ENCODE measurements around the gene PPP3CA.

PPP3CA gene

DNA sequence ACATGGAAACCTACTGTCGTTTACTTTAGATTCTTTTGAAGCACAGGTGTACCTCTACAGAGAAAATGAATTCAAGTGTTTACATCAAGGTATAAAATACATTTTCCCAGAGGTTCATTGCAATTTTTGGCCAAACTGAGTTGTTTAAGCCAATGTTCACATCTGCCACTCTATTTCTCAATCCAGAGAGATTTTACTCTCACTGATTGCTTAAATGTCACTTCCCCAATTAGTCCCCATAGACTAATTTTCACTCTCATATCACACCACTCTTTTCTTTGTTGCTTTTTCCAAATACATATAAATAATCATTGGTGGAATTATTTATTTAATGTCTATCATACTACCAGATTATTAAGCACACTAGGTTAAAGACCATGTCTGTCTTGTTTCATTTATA lies 271.8 kb downstream of the PPP3CA start:
- H3K36me3 ChIP-seq (ENCODE audit: insufficient read depth, low read length), result no peaks in the 10 kb centered on the region; the same call in 1 of the 2 replicates
- TF ChIP-seq, protein P1, sequence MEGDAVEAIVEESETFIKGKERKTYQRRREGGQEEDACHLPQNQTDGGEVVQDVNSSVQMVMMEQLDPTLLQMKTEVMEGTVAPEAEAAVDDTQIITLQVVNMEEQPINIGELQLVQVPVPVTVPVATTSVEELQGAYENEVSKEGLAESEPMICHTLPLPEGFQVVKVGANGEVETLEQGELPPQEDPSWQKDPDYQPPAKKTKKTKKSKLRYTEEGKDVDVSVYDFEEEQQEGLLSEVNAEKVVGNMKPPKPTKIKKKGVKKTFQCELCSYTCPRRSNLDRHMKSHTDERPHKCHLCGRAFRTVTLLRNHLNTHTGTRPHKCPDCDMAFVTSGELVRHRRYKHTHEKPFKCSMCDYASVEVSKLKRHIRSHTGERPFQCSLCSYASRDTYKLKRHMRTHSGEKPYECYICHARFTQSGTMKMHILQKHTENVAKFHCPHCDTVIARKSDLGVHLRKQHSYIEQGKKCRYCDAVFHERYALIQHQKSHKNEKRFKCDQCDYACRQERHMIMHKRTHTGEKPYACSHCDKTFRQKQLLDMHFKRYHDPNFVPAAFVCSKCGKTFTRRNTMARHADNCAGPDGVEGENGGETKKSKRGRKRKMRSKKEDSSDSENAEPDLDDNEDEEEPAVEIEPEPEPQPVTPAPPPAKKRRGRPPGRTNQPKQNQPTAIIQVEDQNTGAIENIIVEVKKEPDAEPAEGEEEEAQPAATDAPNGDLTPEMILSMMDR (IDR thresholded peaks at IDR 0.05; ENCODE audit: low read length), result no peak
- no peak for TF ChIP-seq EZH2 (IDR thresholded peaks at IDR 0.05; ENCODE audit: borderline replicate concordance, low read length)
- H3K27me3 ChIP-seq (ENCODE audit: insufficient read depth, low read length), result no peaks in the 10 kb centered on the region
- no peak overlapping the region for H3K27ac ChIP-seq (ENCODE audit: low read depth, low read length, poor library complexity, severe bottlenecking)
- H3K9me2 ChIP-seq (ENCODE audit: low read depth, low read length), result no peaks in the 10 kb centered on the region
- H3F3A ChIP-seq (ENCODE audit: insufficient read depth, low read length), result no peaks in the 10 kb centered on the region
- no peak overlapping the region for H2AFZ ChIP-seq (ENCODE audit: low read length)
- H4K20me1 ChIP-seq (ENCODE audit: insufficient read depth, low read length), result no peaks in the 10 kb centered on the region
- no peak overlapping the region for H3K9ac ChIP-seq (ENCODE audit: low read length)
- no peaks in the 10 kb centered on the region for H3K9me3 ChIP-seq (ENCODE audit: low read length)
- H3K79me2 ChIP-seq (ENCODE audit: insufficient read depth, low read length), result no peaks in the 10 kb centered on the region
- no peak overlapping the region for H3K4me2 ChIP-seq (ENCODE audit: low read length)
- no peaks in the 10 kb centered on the region for H3K4me1 ChIP-seq (ENCODE audit: insufficient read depth, low read length, severe bottlenecking)
- no peak overlapping the region for H3K4me3 ChIP-seq (ENCODE audit: low read depth, low read length, poor library complexity, severe bottlenecking)

DNA sequence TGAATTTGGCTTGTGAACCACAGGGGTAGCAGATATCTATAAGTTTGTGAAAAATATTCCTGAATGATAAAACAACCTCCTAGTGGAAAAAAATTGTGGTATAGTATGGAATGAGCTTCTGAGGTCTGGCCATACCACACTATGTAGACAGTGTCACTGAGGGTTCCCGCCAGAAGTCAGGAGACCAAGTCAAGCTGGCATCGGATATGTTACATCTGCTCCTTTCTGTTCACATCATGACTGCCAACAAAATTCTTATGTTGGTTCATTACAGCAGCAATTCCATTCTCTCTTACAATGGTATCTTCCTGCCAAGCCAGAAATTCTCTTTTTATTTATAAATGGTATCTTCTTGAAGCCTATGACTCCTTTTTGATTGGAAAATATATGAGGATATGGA lies 273.0 kb downstream of the PPP3CA start:
- Histone ChIP-seq H3K27ac (ENCODE audit: low read depth, low read length, poor library complexity, severe bottlenecking) (no peak overlapping the region), H3K36me3 (ENCODE audit: insufficient read depth, low read length) (peaks cover 3% of the 10 kb centered on the region; the same call in 1 of the 2 replicates), H3K9me2 (ENCODE audit: low read depth, low read length) (no peaks in the 10 kb centered on the region), H3K79me2 (ENCODE audit: insufficient read depth, low read length) (no peaks in the 10 kb centered on the region), H3K4me1 (ENCODE audit: insufficient read depth, low read length, severe bottlenecking) (no peaks in the 10 kb centered on the region), H3K4me2 (ENCODE audit: low read length) (no peak overlapping the region), H3K4me3 (ENCODE audit: low read depth, low read length, poor library complexity, severe bottlenecking) (no peak overlapping the region), H3F3A (ENCODE audit: insufficient read depth, low read length) (no peaks in the 10 kb centered on the region), H3K9me3 (ENCODE audit: low read length) (no peaks in the 10 kb centered on the region), H3K27me3 (ENCODE audit: insufficient read depth, low read length) (no peaks in the 10 kb centered on the region), H2AFZ (ENCODE audit: low read length) (no peak overlapping the region), H3K9ac (ENCODE audit: low read length) (no peak overlapping the region), H4K20me1 (ENCODE audit: insufficient read depth, low read length) (no peaks in the 10 kb centered on the region)
- no peak for TF ChIP-seq EZH2 (IDR thresholded peaks at IDR 0.05; ENCODE audit: borderline replicate concordance, low read length)
- TF ChIP-seq, protein P1 (IDR thresholded peaks at IDR 0.05; ENCODE audit: low read length), result no peak

DNA sequence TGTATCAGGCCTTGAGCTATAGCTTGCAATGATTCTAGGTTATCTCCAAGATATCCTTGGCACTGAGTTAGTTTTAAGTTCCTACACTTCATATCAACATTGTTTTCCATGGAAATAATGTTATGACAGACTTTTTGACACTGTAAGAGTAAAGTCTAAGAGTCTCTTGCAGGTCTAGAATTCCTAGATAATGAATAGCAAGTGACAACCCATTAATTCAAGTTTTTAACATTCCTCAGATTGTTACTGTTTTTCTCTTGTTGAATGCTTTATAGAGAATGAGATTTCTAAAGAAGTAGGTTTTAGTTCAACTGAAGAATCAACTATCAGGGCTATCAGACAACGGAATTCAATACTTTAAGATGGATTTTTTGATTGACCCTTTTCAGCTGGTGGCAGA lies 276.1 kb downstream of the PPP3CA start:
- Histone ChIP-seq H3K36me3 (ENCODE audit: insufficient read depth, low read length) (peaks cover 8% of the 10 kb centered on the region; the same call in 1 of the 2 replicates), H3K79me2 (ENCODE audit: insufficient read depth, low read length) (no peaks in the 10 kb centered on the region), H3K4me2 (ENCODE audit: low read length) (no peak overlapping the region), H4K20me1 (ENCODE audit: insufficient read depth, low read length) (no peaks in the 10 kb centered on the region), H3K9me2 (ENCODE audit: low read depth, low read length) (no peaks in the 10 kb centered on the region), H3K27me3 (ENCODE audit: insufficient read depth, low read length) (no peaks in the 10 kb centered on the region), H3K9ac (ENCODE audit: low read length) (no peak overlapping the region), H3K4me3 (ENCODE audit: low read depth, low read length, poor library complexity, severe bottlenecking) (no peak overlapping the region), H3K27ac (ENCODE audit: low read depth, low read length, poor library complexity, severe bottlenecking) (no peak overlapping the region), H3F3A (ENCODE audit: insufficient read depth, low read length) (no peaks in the 10 kb centered on the region), H2AFZ (ENCODE audit: low read length) (no peak overlapping the region), H3K4me1 (ENCODE audit: insufficient read depth, low read length, severe bottlenecking) (no peaks in the 10 kb centered on the region), H3K9me3 (ENCODE audit: low read length) (no peaks in the 10 kb centered on the region)
- TF ChIP-seq EZH2 (IDR thresholded peaks at IDR 0.05; ENCODE audit: borderline replicate concordance, low read length), result no peak
- TF ChIP-seq, protein P1 (IDR thresholded peaks at IDR 0.05; ENCODE audit: low read length), result no peak
